ENCODE results near the gene PTPRG.
A peak's percentile ranks its signal among the peaks of the same experiment; 100 is the strongest.

PTPRG gene

GRCh38 chr3:61824553-61825135, 263.3 kb downstream of the PTPRG start:
- no peak for DNase-seq (ENCODE audit: low read depth in 2 of 2)

DNA sequence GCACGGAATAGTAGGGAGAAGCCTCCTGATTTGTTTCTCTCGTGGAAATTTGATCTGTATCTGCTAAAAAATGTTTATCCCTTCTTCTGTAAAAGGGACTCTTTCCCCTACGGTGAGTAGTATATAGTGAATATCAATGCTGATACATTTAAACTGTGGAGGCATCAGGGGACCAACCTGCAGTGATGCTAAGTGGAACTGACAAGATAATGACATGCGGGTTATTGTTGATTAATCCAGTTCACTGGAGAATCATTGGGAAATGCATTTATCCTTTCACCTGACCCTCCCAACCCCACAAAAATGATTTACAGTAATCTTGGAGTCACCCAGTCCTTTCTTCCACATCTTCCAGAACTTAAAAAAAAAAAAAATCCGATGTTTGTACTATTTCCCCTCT, 264.8 kb downstream of the PTPRG start:
- no peak for DNase-seq (ENCODE audit: low read depth in 2 of 2)

GRCh38 chr3:61828184-61828874, 267.0 kb downstream of the PTPRG start:
- DNase-seq (ENCODE audit: low read depth in 2 of 2) = no peak

- no peak for DNase-seq (ENCODE audit: low read depth in 2 of 2)
Observed at GRCh38 chr3:61828880-61829721, 267.7 kb downstream of the PTPRG start.

DNA sequence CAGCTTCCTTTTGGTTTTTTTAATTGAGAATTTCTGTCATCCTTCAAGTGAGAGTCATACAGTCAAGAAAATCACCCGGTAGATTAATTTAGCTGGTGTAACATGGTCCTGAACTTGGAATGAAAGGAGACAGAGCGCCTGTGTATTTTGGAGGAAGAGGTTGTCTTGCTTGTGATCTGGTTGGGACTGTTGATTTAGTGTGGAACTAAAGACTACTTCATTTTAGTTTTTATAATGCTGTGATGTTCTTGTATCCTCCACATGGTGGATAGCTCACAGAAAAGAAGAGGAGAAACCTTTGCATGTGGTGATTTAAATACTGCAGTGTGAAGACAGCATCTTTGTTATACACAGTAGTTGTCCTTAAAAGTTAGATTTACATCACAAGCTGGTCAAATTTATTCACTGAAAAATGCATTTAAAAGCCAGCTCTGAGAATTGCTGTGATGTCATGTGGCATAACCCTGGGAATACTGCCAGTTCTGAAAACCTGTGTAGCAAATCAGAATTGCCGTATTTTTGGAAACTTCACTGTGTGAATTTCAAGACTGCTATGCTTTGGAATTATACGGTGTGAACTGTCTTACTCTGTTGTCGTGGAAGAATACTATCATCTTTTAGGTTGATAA, 268.5 kb downstream of the PTPRG start:
- no peak for DNase-seq (ENCODE audit: low read depth in 2 of 2)

- DNase-seq (ENCODE audit: low read depth in 2 of 2) = no peak
Observed at GRCh38 chr3:61831973-61832372, 270.6 kb downstream of the PTPRG start.

- DNase-seq (ENCODE audit: low read depth in 2 of 2) = no peak
Observed at GRCh38 chr3:61832375-61833229, 271.2 kb downstream of the PTPRG start.

GRCh38 chr3:61839256-61839655, 277.9 kb downstream of the PTPRG start:
- DNase-seq (ENCODE audit: low read depth in 2 of 2) = no peak

GRCh38 chr3:61841111-61841845, 279.9 kb downstream of the PTPRG start:
- DNase-seq (ENCODE audit: low read depth in 2 of 2) = no peak

DNA sequence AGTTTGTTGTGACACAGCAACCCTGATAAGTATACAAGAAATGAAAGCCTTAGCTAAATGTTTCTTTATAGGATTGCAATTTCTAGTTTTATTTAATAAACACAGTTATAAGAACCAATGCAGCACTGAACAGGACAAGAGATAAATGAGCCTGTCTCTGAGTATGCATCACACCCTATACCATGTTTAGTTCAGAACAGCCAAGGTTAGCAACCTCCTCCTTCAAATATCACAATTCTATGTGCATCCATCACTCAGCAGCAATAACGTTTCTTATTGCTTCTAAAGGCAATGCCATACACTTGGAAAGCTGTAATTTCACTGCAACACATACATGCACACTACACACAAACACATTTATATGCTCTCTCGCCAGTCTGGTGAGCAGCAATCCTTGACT, 280.6 kb downstream of the PTPRG start:
- no peak for DNase-seq (ENCODE audit: low read depth in 2 of 2)

DNA sequence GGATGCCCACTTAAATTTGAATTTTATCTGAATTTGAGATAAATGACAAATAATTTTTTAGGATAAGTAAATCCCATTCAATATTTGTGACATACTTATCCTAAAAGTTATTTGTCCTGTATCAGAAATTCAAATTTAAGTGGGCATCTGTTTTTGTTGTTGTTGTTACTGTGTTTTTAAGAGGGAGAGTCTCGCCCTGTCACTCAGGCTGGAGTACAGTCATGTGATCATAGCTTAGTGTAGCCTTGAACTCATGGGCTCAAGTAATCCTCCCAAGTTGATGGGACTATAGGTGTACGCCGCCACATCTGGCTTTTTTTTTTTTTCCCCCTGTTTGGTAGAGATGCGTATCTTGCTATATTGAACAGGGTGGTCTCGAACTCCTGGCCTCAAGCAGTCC, 283.0 kb downstream of the PTPRG start:
- no peak for DNase-seq (ENCODE audit: low read depth in 2 of 2)

- no peak for DNase-seq (ENCODE audit: low read depth in 2 of 2)
Observed at GRCh38 chr3:61846488-61846887, 285.1 kb downstream of the PTPRG start.

DNA sequence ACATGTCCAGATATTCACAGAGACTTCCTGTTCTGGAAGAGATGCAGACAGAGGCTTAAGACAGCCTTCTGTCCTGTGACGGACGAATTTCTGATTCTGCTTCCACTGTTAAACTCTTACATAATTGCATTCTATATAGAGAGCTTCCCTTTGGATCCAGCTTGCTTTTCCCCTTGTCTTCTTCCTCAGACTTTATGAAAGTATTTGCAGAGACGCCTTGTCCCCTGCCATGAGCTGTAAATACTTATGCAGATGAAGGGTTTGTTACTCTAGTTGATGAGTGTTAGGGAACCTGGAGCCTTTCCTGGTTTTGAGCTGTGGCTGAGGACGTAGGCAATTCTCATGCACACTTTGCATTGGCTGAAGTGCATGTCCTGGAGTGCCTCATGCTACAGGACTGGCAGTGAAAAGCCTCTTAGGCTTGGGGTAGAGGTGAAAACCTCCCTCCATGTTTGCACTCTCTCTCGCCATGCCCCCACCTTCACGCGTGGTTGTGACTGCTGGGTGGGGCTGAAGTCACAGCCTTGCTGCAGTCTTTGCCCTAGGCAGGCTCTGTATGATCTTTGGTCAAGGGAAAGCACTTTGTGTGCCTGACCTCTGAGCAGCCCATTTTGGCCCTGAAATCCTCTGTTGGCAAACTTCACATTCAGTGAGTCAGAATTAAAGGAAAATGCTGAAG, 286.6 kb downstream of the PTPRG start:
- DNase-seq (ENCODE audit: low read depth in 2 of 2) = no peak

GRCh38 chr3:61848885-61849284, 287.5 kb downstream of the PTPRG start:
- DNase-seq (ENCODE audit: low read depth in 2 of 2) = peak; percentile 62 to 68

GRCh38 chr3:61853912-61854311, 292.5 kb downstream of the PTPRG start:
- DNase-seq (ENCODE audit: low read depth in 2 of 2) = no peak

GRCh38 chr3:61855211-61855610, 293.8 kb downstream of the PTPRG start:
- no peak for DNase-seq (ENCODE audit: low read depth in 2 of 2)

DNA sequence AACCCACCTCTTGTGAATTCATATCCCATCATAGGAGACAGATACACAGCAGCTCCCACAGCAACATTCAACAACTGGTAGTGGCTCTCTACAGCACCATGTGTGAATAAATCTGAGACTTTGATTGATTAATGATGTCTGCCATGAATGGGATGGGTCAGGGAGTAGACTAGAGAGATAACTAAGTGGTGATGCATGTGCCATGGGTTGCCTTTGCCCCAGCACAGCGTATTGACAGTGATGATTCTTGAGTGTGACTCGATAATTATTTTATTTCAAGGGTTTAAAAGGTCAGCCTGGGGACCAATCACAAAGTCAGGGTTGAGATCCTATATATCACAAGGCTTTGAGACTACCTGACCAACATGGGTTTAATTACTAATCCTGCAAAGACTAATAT, 295.9 kb downstream of the PTPRG start:
- no peak for DNase-seq (ENCODE audit: low read depth in 2 of 2)

DNA sequence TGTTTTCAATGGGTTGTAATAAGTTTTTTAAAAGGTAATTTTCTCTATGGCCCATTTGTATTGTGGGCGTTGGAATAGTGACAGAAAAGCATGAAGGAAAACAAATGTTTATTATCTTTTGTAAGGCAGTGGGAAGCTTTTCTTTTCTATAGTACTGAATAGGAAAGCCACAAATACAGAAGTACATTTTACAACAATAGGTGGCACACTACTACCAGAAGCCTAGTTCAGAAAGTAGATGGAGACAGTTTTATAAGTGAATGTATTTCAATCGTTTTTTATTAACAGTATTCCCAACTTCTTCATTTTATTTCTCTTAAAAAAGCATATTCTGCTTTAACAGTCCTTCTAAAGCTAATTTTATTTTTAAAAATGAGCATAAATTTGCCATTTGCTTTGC, 296.7 kb downstream of the PTPRG start:
- no peak for DNase-seq (ENCODE audit: low read depth in 2 of 2)

DNA sequence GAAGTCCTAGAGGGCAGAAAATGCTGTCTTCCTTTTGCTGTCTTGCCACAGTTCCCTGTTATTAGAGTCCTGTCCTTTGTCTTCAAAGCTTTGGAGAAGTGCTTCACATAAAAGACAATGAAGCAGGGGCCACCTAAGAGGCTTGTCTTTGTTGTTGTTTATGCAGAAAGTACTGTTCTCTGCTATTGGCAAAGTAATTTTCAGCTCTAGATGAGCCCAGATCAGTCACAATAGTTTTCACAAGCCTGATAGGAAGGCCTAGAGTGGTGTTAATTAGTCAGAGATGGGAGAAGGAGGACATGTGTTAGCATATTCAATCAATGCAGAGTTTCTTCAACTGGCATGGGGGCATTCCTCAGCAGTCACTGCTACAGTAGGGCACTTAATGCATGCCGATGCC, 300.0 kb downstream of the PTPRG start:
- no peak for DNase-seq (ENCODE audit: low read depth in 2 of 2)

DNA sequence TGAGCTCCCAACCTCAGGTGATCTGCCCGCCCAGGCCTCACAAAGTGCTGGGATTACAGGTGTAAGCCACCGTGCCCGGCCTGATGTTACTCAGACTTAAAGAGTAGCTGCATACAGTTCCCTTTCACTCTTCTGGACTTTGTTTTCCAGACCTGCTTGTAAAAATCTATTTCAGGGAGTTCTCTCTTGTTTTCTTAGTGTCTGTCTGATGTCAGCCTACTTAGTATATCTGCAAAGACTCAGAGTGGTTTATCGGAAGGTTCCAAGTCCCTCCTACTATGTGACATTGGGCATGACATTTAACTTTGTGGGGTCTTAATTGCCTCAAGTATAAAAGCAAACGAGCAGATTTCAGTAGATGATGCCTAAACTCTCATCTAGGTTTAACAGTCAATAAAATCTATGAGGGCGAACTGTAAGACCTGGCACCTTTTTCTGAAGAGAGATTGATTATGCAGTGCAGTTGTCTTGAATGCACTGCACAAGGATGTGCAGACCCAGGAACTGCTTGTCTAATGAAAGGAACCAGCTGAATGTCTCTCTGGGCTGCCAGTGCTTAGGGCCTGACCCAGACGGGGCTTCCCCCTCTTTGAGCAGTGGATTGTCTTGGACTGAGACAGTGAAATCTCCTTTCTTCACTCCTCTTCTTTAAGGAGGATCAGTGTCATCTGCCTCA, 301.4 kb downstream of the PTPRG start:
- no peak for DNase-seq (ENCODE audit: low read depth in 2 of 2)
